Hematopoietic multipotent progenitor cell treated with erythropoietin and hydrocortisone succinate and interleukin-3 and kit ligand, for 15 days (in vitro differentiated cells): ENCODE results near the gene IL1RAPL1.
"Not testable (repeated sequence)": the region's sequence is repeated elsewhere in the genome, so short reads cannot be mapped to it uniquely, and the experiment has no call there.

Experiments
- DNase-seq: peaks from one replicate; pipeline ENCODE4 v3.0.0-alpha.2; 2015; ENCODE audit warnings: low spot score

Gene IL1RAPL1

GRCh38 chrX:28628120-28628519, 40.9 kb downstream of the IL1RAPL1 start:
- no peak for DNase-seq

DNA sequence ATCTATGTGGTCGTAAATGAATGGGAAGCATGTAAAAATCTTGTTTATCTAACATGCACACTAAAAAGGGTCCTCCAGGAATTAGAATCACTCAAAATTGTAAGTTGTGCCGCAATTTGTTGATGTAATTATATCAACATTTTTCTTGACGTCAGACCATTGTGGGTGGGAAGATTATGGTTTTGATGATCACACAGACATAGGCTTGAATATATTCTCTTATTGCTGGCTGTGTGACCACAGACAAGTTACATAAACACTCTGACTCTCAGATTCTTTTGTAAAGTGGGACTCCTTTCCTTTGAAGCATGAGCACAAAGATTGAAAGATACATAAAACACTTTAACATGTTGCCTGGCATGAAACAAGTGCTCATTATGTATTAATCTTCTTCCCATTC, 51.5 kb downstream of the IL1RAPL1 start:
- DNase-seq = no peak

- no peak for DNase-seq
Observed at GRCh38 chrX:28639451-28639850, 52.2 kb downstream of the IL1RAPL1 start.

DNA sequence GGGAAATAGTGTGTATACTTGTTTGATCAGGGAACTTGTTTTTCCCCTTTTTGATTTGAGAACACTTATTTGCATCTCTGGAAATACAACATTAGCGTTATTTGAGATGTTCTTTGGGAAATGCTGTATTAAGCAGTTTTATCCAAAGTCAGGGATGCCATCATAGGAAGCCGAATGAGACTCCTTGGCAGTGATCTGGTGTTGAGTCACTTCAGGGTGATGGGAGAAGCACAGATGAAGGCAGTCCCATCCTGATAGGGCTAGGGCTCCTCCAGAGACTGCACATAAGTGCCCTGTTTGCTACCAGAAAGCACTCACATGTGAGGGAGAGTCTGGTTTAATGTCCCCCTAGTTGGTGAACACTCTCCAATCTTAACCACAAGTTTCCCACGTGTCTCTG, 62.3 kb downstream of the IL1RAPL1 start:
- no peak for DNase-seq

DNA sequence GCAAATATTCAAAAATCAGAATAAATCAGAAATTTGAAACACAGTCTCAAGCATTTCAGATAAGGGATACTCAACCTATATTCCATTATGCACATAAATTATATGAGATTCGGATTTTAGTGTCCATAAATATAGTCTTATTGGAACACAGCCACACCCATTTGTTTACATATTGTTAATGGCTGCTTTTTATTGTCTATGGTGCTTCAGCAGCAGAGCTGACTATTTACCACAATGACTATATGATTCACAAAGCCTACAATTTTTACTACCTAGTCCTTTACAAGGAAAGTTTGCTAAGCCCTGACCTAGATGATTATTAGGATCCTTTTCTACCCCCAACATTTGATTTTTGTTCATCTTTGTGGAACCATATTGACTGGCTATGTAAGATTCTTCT, 63.9 kb downstream of the IL1RAPL1 start:
- no peak for DNase-seq

GRCh38 chrX:28659269-28659668, 72.0 kb downstream of the IL1RAPL1 start:
- peak; percentile 1 for DNase-seq

DNA sequence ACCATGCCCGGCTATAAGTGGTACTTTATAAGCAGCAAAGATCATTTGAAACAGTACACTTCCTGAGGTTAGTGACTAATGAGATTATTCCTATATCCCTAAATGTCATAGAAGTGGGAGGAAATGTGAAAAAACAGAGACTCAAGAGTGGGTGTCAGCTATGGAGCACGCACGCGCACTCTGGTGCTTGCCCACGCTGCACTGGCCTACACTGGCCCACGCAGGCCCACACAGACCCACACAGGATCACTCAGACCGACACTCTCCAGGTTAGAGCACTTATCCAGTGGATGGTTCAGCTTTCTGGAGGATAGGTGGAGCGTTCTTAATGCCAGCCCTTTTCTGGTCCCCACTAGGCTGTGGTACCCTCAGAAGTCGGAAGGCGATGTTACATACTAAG, 78.5 kb downstream of the IL1RAPL1 start:
- no peak for DNase-seq

- DNase-seq = no peak
Observed at GRCh38 chrX:28668303-28668702, 81.1 kb downstream of the IL1RAPL1 start.

- DNase-seq = no peak
Observed at GRCh38 chrX:28668957-28669356, 81.7 kb downstream of the IL1RAPL1 start.

GRCh38 chrX:28670074-28670473, 82.8 kb downstream of the IL1RAPL1 start:
- DNase-seq = no peak

DNA sequence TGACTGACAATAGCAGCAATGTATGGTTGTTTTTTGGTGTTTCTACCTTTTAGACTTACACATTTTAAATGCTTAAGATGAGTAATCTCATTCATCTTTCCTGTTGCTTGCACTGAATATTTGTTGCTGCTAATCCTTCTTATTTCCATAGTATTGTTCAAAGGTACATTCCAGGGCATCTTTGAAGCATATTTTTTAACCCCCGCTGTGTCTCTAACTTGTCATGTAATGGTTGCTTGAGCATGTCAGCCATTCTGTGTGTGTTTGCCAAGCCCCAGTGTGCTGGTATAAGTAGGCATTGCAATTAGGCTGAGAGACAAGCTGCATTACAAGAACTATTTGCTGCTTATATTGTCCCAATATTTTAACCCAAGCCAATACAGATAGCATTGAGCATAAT, 87.9 kb downstream of the IL1RAPL1 start:
- DNase-seq = no peak

GRCh38 chrX:28693101-28693500, 105.9 kb downstream of the IL1RAPL1 start:
- DNase-seq = no peak

GRCh38 chrX:28697732-28698131, 110.5 kb downstream of the IL1RAPL1 start:
- DNase-seq = no peak

GRCh38 chrX:28701222-28701621, 114.0 kb downstream of the IL1RAPL1 start:
- DNase-seq = no peak

DNA sequence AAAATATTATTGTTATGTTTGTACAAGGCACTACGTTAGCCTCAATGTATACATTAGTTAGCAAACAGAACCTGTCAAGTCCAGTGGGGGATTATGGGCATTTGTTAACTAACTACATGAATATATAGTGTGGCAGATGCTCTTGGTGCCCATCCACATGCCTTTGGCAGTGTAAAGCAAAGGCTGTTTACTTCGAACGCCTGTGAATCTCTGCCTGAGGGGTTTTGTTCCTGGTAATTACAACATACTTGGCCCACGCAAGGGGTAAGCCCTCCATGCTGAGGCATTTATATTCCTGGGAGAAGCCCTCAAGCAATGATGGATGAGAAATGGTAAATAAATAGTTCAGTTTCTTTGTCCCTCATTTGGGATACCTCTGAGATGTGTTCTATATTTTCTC, 119.7 kb downstream of the IL1RAPL1 start:
- DNase-seq = no peak

GRCh38 chrX:28709421-28709820, 122.2 kb downstream of the IL1RAPL1 start:
- DNase-seq = no peak

- no peak for DNase-seq
Observed at GRCh38 chrX:28717864-28718263, 130.6 kb downstream of the IL1RAPL1 start.

DNA sequence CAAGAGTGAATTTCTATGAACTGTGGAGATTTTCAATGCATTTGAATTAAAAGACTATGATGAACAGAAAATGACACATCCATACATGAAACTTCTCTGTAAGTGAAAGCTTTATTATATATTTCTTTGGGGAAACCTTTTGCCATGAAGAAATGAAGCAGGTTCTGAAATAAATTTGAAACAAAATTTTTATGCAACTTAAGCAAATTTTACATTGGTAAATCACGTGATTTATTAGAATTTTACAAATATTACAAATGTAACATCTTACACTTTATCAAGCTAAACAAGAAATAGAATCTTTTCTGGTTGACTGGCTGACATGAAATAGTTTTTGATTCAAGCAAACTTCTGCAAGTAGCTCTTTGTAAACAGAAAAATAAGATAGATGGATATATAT, 131.2 kb downstream of the IL1RAPL1 start:
- no peak for DNase-seq

DNA sequence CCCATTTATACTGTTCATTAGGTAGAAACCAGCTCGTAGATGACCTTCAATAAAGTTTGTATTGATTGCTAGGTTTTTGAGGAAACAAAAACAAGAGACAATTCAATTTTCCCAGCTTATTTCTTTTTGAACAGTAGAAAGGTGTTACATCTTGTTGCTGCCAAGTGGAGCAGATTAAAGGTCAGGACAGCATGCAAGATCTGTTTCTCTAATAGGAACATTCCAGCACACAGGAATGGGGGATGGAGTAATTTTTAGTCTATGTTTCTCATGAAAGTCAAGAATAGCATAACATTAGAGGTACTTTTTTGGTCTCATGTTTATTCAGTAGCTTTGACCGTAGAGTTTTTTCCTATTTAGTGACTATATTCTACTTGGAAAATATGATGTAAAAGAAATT, 132.4 kb downstream of the IL1RAPL1 start:
- DNase-seq = no peak

DNA sequence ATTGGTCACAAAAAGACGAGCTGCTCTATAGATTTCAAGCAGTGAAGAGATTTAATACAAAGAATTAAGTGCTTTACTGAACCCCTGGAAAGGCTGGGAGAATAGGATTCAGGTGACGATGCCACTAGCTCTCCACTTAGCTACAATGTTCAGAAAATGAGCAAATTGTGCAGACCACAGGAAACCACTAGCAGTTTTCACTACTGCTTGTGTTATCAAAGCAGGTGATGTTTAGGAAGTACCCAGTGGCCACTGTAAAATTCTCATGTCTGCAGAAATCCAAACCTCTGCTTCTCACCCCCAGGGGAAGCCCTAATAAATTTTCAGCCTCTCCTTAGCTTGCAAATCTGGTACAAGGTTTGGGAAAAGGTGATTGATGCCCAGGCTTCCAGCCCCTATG, 165.1 kb downstream of the IL1RAPL1 start:
- DNase-seq = no peak

- DNase-seq = no peak
Observed at GRCh38 chrX:28756175-28756574, 168.9 kb downstream of the IL1RAPL1 start.

GRCh38 chrX:28756647-28757046, 169.4 kb downstream of the IL1RAPL1 start:
- no peak for DNase-seq

DNA sequence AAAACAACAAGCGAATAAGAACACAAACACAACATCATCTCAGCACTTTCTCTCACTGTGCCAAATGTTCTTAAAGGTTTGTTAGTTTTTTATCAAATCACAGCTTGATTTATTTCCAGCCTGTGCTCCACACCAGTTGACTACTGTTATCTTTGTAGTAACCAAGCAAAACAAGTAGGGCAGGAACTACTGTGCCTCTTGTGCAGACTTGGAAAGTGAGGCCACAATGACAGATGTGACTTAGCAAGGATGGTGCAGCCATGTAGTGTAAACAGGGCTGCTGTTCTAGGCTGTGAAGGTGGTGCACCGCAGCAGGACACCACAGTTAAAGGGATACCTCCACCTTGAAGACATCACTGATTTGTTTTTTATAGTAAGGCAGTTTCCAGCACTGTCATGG, 170.0 kb downstream of the IL1RAPL1 start:
- no peak for DNase-seq

GRCh38 chrX:28766561-28766960, 179.3 kb downstream of the IL1RAPL1 start:
- DNase-seq = not testable (repeated sequence)

- no peak for DNase-seq
Observed at GRCh38 chrX:28773807-28774206, 186.6 kb downstream of the IL1RAPL1 start.
